AG10803 (cell line): ENCODE results near the gene NFYC.

Experiments
- DNase-seq: peaks from one replicate; pipeline ENCODE4 v3.0.0; 2010; ENCODE audit warnings: low read depth
- H3K4me3 ChIP-seq: 2 replicates; pipeline ENCODE4 v1.5.1; 2011; ENCODE audit warnings: mild to moderate bottlenecking, low read length, control low read depth
- TF ChIP-seq, protein P1 (sequence below): conservative IDR thresholded peaks from 2 replicates; pipeline ENCODE4 v1.5.1; 2011; ENCODE audit warnings: mild to moderate bottlenecking, low read length, control low read depth, inconsistent platforms

Gene NFYC

GRCh38 chr1:40658751-40659648 is 32.5 kb upstream of the NFYC start:
- no peak for DNase-seq
- no peak overlapping the region for H3K4me3 ChIP-seq
- TF ChIP-seq, protein P1, sequence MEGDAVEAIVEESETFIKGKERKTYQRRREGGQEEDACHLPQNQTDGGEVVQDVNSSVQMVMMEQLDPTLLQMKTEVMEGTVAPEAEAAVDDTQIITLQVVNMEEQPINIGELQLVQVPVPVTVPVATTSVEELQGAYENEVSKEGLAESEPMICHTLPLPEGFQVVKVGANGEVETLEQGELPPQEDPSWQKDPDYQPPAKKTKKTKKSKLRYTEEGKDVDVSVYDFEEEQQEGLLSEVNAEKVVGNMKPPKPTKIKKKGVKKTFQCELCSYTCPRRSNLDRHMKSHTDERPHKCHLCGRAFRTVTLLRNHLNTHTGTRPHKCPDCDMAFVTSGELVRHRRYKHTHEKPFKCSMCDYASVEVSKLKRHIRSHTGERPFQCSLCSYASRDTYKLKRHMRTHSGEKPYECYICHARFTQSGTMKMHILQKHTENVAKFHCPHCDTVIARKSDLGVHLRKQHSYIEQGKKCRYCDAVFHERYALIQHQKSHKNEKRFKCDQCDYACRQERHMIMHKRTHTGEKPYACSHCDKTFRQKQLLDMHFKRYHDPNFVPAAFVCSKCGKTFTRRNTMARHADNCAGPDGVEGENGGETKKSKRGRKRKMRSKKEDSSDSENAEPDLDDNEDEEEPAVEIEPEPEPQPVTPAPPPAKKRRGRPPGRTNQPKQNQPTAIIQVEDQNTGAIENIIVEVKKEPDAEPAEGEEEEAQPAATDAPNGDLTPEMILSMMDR, result no peak

GRCh38 chr1:40659649-40659947 is 31.9 kb upstream of the NFYC start:
- TF ChIP-seq, protein P1, result no peak
- DNase-seq, result no peak
- no peak overlapping the region for H3K4me3 ChIP-seq

- TF ChIP-seq, protein P1, result no peak
- H3K4me3 ChIP-seq, result no peak overlapping the region
These were observed 29.8 kb upstream of the NFYC start for GRCh38 chr1:40661678-40662077.

GRCh38 chr1:40662151-40662550 is 29.4 kb upstream of the NFYC start:
- TF ChIP-seq, protein P1, result no peak
- H3K4me3 ChIP-seq, result no peak overlapping the region
- no peak for DNase-seq

More at GRCh38 chr1:40661678-40662077, 29.8 kb upstream of the NFYC start:
- no peak for DNase-seq

- TF ChIP-seq, protein P1, result no peak
- peak; percentile 20 for DNase-seq
- H3K4me3 ChIP-seq, result no peak overlapping the region
These were observed 28.6 kb upstream of the NFYC start for GRCh38 chr1:40662864-40663263.

DNA sequence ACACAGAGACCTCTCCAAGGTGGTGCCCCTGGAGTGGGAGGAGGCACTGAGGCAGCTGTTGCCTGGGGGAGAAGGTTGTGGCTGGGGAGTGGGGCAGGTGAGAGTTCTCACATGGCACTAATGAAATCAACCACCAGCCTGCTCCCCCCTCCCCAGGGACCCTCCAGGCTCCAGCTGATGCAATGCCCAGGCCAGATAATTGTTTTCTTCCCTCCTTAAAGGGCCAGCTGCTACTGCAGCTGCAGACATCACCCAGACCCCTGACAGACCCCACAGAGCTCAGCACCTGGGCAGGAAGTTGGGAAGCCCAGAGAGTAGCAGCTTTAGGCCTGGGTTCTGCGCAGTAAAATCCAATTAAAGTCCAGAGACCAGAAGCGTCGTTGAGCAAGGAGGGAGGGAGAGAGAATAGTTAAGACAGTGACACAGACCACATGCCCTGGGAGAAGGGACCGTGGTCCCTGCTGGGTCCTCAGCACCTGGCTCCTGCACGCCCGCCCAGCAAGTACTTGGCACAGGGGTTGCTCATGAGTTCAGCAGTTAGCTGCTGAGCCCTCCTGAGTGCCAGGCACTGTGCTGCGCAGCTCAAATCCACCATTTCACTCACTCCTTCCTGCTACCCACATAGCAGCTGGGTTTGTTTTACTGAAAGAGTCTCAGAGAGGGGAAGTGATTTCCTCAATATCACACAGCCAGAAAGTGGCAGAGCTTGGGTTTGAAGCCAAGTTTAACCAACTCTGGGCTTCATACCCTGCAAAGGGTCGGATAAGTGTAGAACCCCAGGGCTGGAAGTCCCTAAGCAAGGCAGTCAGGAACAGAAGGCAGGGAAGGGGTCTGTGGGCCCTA is 28.0 kb upstream of the NFYC start:
- TF ChIP-seq, protein P1, result no peak
- no peak for DNase-seq
- no peak overlapping the region for H3K4me3 ChIP-seq
